Esophagus muscularis mucosa (tissue), 4 donors: Measurements from ENCODE around the gene SLC9C1. TPM values are rescaled to one million over a fixed set of nuclear protein-coding genes. Genes with fewer than 3 reads are reported as not detected.

Experiments
- DNase-seq: peaks from one replicate; pipeline ENCODE4 v3.0.0-alpha.2; 2017; ENCODE audit errors: extremely low spot score
- H3K27ac ChIP-seq, 4 donors: fragments of 200-600 bp; sonication (generic); replicated peaks in 1 of 4; 1 replicate in 3 of 4; 2 replicates in 1 of 4; pipeline ENCODE4 v1.5.1; 2016 to 2019; ENCODE audit warnings: mild to moderate bottlenecking in 1 of 4
- H3K27me3 ChIP-seq, 4 donors: fragments of 200-600 bp; sonication (generic); one replicate each; pipeline versions ENCODE4 v1.5.1 to v1.6.0; 2016 to 2019
- H3K36me3 ChIP-seq, 4 donors: fragments of 200-600 bp; sonication (generic); one replicate each; pipeline ENCODE4 v1.5.1; 2016 to 2019
- H3K4me1 ChIP-seq, 4 donors: fragments of 200-600 bp; sonication (generic); one replicate each; pipeline ENCODE4 v1.5.1; 2016 to 2019
- H3K4me3 ChIP-seq, 4 donors: fragments of 200-600 bp; sonication (generic); 1 replicate in 2 of 4; 2 replicates in 2 of 4; pipeline ENCODE4 v1.5.1; 2016 to 2019; ENCODE audit warnings: mild to moderate bottlenecking in 4 of 4, moderate library complexity in 1 of 4
- H3K9me3 ChIP-seq, 4 donors: fragments of 200-600 bp; sonication (generic); 1 replicate in 3 of 4; 2 replicates in 1 of 4; pipeline ENCODE4 v1.5.1; 2016 to 2019
- EP300 ChIP-seq: sonication (generic); formaldehyde crosslinking; IDR thresholded peaks from one replicate; pipeline ENCODE4 v1.6.1; 2017; ENCODE audit warnings: antibody characterized with exemption
- POLR2A ChIP-seq: fragments of 450-650 bp; IDR thresholded peaks from one replicate; pipeline ENCODE4 v1.6.1; 2017; ENCODE audit warnings: antibody characterized with exemption, moderate library complexity, mild to moderate bottlenecking, low read depth
- POLR2AphosphoS5 ChIP-seq, 2 donors: sonication (generic); formaldehyde crosslinking; IDR thresholded peaks; one replicate each; pipeline ENCODE4 v1.6.1; 2017; ENCODE audit warnings: antibody characterized with exemption in 2 of 2
- WGBS: methylation state at CpG from one replicate; pipeline ENCODE4 v1.1.5; 2018; 5-methylcytosine and 5-hydroxymethylcytosine counted together
- intact Hi-C: fragments of 100-400 bp; cut with DNase I; formaldehyde crosslinking; loops from one replicate; pipeline ENCODE4 v1.15.1; 2023
- total RNA-seq, 4 donors: library from RNA; depleted of rRNA; stranded (reverse); fragments of >200 nt; gene quantifications; one replicate each; pipeline versions ENCODE4 v1.1.0 to v1.2.1, GENCODE V29; 2016
- TF ChIP-seq, protein P1 (sequence below), 3 experiments: fragments of 200-600 bp in 2 of 3; fragments of 450-650 bp in 1 of 3; sonication (generic) in 2 of 3; IDR thresholded peaks; one replicate each; pipeline ENCODE4 v1.5.1; 2017 to 2019; ENCODE audit warnings: antibody characterized with exemption in 3 of 3, mild to moderate bottlenecking in 2 of 3, moderate library complexity in 1 of 3

Gene SLC9C1
- total RNA-seq, 4 donors from 2014 or later = 0.17 TPM; not detected in 3

DNA sequence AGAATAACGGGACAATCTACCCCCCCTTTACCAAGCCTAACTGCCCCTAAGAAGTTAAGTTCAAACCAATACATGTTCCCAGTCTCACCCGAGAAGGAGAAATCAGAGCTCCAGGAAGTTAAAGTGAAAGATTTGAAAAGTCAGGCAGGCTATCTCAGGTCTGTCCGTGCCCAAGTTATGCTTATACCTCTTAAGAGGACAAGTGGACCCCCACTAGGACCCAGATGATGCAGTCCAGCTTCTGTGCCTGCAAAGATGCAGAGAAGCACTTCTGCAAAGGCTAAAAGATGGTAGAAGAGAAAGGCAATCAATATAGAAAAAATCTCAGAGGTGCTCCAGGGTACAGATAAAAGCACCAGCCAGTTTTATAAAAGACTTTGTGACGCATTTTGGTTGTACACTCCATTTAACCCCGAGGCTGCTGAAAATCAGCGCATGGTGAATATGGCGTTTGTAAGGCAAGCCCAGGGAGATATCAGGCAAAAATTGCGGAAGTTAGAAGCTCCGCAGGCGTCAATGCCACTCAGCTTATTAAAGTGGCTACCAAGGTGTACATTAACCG is 9.8 kb upstream of the SLC9C1 start:
- Histone ChIP-seq H3K27ac (peak overlapping the region in 1 of 4 donors; percentile 43), H3K36me3 (no peaks in the 10 kb centered on the region), H3K4me1 (peaks cover 7 to 27% (median 22%) of the 10 kb centered on the region in 4 donors), H3K4me3 (peak overlapping the region; percentile 41 to 58 (median 53)), H3K9me3 (no peaks in the 10 kb centered on the region), H3K27me3 (no peaks in the 10 kb centered on the region)
- intact Hi-C loops = no loop called here
- TF ChIP-seq, protein P1, sequence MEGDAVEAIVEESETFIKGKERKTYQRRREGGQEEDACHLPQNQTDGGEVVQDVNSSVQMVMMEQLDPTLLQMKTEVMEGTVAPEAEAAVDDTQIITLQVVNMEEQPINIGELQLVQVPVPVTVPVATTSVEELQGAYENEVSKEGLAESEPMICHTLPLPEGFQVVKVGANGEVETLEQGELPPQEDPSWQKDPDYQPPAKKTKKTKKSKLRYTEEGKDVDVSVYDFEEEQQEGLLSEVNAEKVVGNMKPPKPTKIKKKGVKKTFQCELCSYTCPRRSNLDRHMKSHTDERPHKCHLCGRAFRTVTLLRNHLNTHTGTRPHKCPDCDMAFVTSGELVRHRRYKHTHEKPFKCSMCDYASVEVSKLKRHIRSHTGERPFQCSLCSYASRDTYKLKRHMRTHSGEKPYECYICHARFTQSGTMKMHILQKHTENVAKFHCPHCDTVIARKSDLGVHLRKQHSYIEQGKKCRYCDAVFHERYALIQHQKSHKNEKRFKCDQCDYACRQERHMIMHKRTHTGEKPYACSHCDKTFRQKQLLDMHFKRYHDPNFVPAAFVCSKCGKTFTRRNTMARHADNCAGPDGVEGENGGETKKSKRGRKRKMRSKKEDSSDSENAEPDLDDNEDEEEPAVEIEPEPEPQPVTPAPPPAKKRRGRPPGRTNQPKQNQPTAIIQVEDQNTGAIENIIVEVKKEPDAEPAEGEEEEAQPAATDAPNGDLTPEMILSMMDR (IDR thresholded peaks at IDR 0.05) = no peak
- 1% methylated on average over 11 of the region's 11 CpGs for WGBS
- no peak for DNase-seq

DNA sequence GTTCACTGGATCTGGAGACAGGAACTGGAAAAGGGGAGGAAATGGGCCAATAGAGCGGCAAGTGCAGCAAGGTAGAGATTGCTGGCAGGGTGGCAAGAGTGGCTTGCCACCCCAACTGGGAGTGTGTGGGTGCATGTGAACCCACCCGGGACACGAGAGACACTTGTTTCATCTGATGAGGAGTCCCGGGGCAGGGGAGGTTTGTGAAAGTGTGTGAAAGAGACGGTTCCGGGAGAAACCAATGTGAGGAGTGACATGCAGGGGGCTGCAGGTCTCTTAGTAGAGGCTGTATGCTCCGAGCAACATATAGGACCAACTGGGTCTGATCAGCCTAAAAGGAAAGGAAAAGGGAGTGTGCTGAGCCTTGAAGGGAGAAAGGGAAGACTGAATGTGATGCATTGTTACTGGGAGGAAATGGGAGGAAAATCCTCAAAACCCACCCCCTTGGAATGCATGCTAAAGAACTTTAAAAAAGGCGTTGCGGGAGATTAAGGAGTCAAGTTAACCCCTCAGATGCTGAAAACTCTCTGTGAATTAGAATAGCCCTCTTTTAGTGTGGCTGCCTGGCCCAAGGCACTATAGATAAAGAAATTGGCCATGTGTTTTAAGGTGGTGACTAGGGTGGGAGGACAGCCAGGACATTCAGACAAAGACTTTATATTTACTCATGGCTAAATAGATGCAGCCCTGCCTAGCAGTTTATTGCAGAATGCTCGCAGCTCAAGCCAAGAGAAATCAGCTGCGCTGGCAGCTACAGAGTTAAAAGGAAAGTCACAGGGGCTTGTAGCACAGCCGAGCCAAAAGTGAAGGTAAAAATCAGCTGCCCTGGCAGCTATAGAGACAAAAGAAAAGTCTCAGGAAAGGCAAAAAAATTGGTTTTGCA is 9.1 kb upstream of the SLC9C1 start:
- H3K36me3 ChIP-seq = no peaks in the 10 kb centered on the region
- intact Hi-C loops = no loop called here
- peak overlapping the region; percentile 41 to 58 (median 53) for H3K4me3 ChIP-seq
- peaks cover 7 to 27% (median 22%) of the 10 kb centered on the region in 4 donors for H3K4me1 ChIP-seq
- DNase-seq = no peak
- H3K27me3 ChIP-seq = no peaks in the 10 kb centered on the region
- no peaks in the 10 kb centered on the region for H3K9me3 ChIP-seq
- TF ChIP-seq, protein P1 (IDR thresholded peaks at IDR 0.05) = no peak
- TF ChIP-seq EP300 = no peak
- no peak for TF ChIP-seq POLR2A
- no peak for TF ChIP-seq POLR2AphosphoS5 (IDR thresholded peaks at IDR 0.05)
- H3K27ac ChIP-seq = peak overlapping the region in 1 of 4 donors; percentile 43
- WGBS = 38% methylated on average over 12 of the region's 12 CpGs

DNA sequence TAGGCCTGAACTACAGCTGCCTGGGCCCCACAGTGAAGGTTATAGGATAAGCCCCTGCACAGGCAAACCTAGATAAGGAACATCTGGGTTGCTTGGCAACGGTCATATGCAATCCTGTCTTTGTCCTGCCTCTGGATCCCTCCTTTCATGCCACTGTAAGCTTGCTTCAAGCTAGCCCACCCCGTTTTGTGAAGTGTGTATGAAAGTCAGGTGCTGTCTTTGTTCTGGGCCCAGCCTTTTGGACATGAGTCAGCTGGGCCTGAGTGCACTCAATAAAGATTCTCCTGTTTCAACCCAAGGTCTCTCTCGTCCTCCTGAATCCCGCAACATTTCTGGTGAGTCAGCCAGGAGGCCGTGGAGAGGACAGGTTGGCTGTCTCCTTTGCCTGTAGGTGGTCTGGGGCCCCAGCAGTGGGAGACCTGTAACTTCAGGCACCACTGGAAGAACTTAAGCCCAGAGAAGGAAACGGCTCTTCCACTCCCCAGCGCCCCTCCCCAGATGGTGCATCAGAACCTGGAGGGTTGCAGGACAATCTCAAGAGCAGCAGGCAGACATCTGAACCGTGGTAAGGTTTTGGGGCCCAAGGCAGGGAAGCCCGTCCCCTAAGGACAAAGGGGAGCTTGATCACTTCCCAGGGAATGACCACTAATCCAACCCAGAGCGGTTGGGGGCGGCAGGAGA is 8.3 kb upstream of the SLC9C1 start:
- intact Hi-C loops = no loop called here
- H3K36me3 ChIP-seq = no peaks in the 10 kb centered on the region
- 82% methylated on average over 10 of the region's 11 CpGs for WGBS
- peaks cover 7 to 27% (median 22%) of the 10 kb centered on the region in 4 donors for H3K4me1 ChIP-seq
- DNase-seq = no peak
- no peak for TF ChIP-seq EP300
- TF ChIP-seq, protein P1 (IDR thresholded peaks at IDR 0.05) = no peak
- TF ChIP-seq POLR2A = no peak
- TF ChIP-seq POLR2AphosphoS5 (IDR thresholded peaks at IDR 0.05) = no peak
- H3K9me3 ChIP-seq = no peaks in the 10 kb centered on the region
- H3K27ac ChIP-seq = no peak overlapping the region
- H3K27me3 ChIP-seq = no peaks in the 10 kb centered on the region
- peak overlapping the region; percentile 41 to 58 (median 53) for H3K4me3 ChIP-seq

DNA sequence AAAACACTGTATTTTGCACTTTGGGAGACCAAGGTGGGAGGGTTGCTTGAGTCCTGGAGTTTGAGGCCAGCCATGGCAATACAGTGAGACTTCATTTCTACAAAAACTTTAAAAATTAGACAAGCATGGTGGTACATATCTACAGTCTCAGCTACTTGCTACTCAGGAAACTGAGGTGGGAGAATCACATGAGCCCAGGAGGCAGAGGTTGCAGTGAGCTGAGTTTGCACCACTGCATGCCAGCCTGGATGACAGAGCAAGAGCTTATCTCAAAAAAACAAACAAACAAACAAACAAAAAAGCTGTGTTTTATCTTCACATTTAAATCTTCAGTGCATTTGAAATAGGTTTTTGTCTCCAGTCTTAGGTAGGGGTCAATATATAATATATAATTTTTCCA is 4.8 kb upstream of the SLC9C1 start:
- intact Hi-C loops = no loop called here
- TF ChIP-seq EP300 (no peak), POLR2A (no peak), POLR2AphosphoS5 (IDR thresholded peaks at IDR 0.05) (no peak)
- TF ChIP-seq, protein P1 (IDR thresholded peaks at IDR 0.05) = no peak
- Histone ChIP-seq H3K27me3 (no peaks in the 10 kb centered on the region), H3K27ac (no peak overlapping the region), H3K36me3 (no peaks in the 10 kb centered on the region), H3K9me3 (no peaks in the 10 kb centered on the region), H3K4me3 (no peak overlapping the region), H3K4me1 (peaks cover 0 to 12% (median 10%) of the 10 kb centered on the region in 4 donors)
- DNase-seq = no peak
